Measurements from ENCODE around the gene TRPM1.

Gene TRPM1

DNA sequence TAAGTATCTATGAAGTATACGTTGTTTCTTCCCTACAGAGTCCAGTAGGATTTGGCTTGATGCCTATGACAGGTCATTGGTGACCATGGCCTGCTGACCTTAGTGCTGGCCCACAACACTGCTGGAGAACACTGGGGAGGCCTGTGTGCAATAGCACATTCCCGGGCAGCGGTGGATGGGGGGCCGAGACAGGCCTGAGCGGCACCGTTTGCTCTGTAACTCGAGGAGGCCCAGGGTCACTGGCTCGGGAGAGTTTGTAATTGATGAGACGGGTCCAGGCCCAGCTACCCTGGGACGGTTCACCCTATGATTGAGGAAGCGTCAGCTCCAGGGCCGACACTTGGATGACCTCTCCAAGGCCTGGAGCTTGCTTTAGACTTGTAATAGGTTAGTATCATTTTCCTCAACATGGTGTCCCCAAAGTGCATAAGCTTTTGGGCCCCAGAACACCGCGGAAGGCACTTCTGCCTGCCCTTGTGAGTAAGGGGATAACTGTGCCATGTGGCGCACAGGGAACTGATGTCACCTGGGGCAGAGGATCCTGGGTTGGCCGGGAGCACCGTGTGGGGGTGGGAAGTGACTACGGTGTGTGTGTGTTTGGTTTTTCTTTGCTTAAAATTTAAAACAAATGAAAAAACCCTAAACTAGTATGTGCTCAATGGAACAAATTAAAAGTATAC, 12.0 kb downstream of the TRPM1 start:
- TF ChIP-seq FOXP2 (optimal IDR thresholded peaks at IDR 0.05; ENCODE audit: borderline replicate concordance, extremely low read depth, extremely low read length, insufficient read depth) (no peak), POLR2AphosphoS5 (IDR thresholded peaks at IDR 0.05; ENCODE audit: low read depth, low read length) (no peak), SIN3A (IDR thresholded peaks at IDR 0.05; ENCODE audit: borderline replicate concordance, insufficient read depth, low read length) (no peak), TAF1 (IDR thresholded peaks at IDR 0.05; ENCODE audit: borderline replicate concordance, insufficient read depth, low read length) (no peak)
- TF ChIP-seq, protein P1, sequence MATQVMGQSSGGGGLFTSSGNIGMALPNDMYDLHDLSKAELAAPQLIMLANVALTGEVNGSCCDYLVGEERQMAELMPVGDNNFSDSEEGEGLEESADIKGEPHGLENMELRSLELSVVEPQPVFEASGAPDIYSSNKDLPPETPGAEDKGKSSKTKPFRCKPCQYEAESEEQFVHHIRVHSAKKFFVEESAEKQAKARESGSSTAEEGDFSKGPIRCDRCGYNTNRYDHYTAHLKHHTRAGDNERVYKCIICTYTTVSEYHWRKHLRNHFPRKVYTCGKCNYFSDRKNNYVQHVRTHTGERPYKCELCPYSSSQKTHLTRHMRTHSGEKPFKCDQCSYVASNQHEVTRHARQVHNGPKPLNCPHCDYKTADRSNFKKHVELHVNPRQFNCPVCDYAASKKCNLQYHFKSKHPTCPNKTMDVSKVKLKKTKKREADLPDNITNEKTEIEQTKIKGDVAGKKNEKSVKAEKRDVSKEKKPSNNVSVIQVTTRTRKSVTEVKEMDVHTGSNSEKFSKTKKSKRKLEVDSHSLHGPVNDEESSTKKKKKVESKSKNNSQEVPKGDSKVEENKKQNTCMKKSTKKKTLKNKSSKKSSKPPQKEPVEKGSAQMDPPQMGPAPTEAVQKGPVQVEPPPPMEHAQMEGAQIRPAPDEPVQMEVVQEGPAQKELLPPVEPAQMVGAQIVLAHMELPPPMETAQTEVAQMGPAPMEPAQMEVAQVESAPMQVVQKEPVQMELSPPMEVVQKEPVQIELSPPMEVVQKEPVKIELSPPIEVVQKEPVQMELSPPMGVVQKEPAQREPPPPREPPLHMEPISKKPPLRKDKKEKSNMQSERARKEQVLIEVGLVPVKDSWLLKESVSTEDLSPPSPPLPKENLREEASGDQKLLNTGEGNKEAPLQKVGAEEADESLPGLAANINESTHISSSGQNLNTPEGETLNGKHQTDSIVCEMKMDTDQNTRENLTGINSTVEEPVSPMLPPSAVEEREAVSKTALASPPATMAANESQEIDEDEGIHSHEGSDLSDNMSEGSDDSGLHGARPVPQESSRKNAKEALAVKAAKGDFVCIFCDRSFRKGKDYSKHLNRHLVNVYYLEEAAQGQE (IDR thresholded peaks at IDR 0.05; ENCODE audit: insufficient read depth in 1 of 2, low read depth in 2 of 2, low read length in 2 of 2), result no peak

DNA sequence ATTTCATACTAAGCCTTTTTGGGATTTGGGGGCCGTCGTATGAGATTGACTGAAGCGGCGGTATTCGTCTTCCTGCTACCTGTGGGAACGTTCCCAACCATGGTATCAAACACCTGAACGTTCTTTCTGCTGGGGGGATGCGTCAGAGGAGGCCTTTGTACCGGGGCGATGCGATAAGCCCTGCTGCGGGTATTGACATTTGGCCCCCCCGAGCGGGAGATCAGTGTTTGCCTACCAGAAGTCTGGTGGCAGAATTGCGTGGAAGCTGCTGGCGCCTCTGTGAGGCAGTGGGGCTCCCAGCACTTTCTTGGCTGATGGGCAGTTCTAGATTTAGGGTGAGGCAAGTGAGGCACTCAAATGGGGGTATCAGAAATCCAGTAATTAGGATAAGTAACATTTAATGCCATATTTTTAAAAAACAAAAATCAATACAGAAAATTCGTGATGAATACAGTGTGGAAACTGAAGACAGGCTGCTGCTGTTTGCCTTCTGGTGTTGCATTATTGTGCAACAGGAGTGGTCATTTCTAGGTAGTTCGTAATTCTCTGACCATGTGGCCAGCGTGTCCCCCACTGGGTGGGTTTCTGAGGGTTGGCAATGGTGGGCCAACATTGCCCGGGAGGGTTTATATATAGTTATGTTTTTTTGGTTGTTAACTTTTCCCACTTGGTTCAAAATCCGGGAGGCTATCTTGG, 12.7 kb downstream of the TRPM1 start:
- no peak for TF ChIP-seq SIN3A (IDR thresholded peaks at IDR 0.05; ENCODE audit: borderline replicate concordance, insufficient read depth, low read length)
- TF ChIP-seq TAF1 (IDR thresholded peaks at IDR 0.05; ENCODE audit: borderline replicate concordance, insufficient read depth, low read length), result no peak
- TF ChIP-seq FOXP2 (optimal IDR thresholded peaks at IDR 0.05; ENCODE audit: borderline replicate concordance, extremely low read depth, extremely low read length, insufficient read depth), result no peak
- TF ChIP-seq, protein P1 (IDR thresholded peaks at IDR 0.05; ENCODE audit: insufficient read depth in 1 of 2, low read depth in 2 of 2, low read length in 2 of 2), result no peak
- TF ChIP-seq POLR2AphosphoS5 (IDR thresholded peaks at IDR 0.05; ENCODE audit: low read depth, low read length), result no peak

DNA sequence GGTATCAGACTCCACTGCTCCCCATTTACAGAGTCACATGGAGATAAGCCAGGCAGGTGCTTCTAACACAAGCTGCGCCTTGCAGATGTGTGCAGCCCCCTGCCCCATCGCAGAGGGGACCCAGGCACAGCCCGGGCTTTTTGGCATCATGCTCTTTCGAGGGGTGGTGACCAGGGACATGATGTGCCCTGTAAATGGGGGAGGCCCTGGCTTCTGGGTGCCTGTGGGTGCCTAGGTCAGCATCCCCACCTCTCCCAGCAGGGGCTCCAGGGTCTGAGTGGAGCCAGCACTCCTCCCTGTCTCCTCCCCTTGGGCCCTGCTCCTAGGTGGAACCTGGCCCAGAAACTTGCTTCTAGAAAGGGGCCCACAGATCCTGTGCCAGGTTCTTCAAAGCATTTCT, 15.2 kb downstream of the TRPM1 start:
- no peak for TF ChIP-seq SIN3A (IDR thresholded peaks at IDR 0.05; ENCODE audit: borderline replicate concordance, insufficient read depth, low read length)
- TF ChIP-seq, protein P1 (IDR thresholded peaks at IDR 0.05; ENCODE audit: insufficient read depth in 1 of 2, low read depth in 2 of 2, low read length in 2 of 2), result no peak
- no peak for TF ChIP-seq FOXP2 (optimal IDR thresholded peaks at IDR 0.05; ENCODE audit: borderline replicate concordance, extremely low read depth, extremely low read length, insufficient read depth)
- TF ChIP-seq TAF1 (IDR thresholded peaks at IDR 0.05; ENCODE audit: borderline replicate concordance, insufficient read depth, low read length), result no peak
- TF ChIP-seq POLR2AphosphoS5 (IDR thresholded peaks at IDR 0.05; ENCODE audit: low read depth, low read length), result no peak

DNA sequence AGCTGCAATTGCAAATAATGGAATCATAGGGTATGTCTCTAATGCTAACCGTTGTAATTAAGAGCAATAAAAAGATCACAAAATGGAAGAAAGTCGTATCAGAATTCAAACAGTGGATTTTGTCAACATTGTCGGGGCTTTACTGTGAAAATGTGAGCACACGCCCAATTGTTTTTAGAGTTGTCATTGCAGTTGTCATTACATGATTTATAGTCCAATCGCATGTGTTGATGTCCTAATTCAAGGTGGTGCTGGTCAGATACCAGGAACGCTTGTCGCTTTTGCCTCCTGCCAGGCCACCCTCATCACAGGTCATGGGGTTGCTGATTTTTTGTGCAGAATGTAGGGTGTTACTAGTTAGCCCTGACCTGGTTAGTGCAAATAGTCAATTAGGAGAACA, 16.2 kb downstream of the TRPM1 start:
- TF ChIP-seq TAF1 (IDR thresholded peaks at IDR 0.05; ENCODE audit: borderline replicate concordance, insufficient read depth, low read length), result no peak
- no peak for TF ChIP-seq FOXP2 (optimal IDR thresholded peaks at IDR 0.05; ENCODE audit: borderline replicate concordance, extremely low read depth, extremely low read length, insufficient read depth)
- TF ChIP-seq, protein P1 (IDR thresholded peaks at IDR 0.05; ENCODE audit: insufficient read depth in 1 of 2, low read depth in 2 of 2, low read length in 2 of 2), result no peak
- no peak for TF ChIP-seq SIN3A (IDR thresholded peaks at IDR 0.05; ENCODE audit: borderline replicate concordance, insufficient read depth, low read length)
- TF ChIP-seq POLR2AphosphoS5 (IDR thresholded peaks at IDR 0.05; ENCODE audit: low read depth, low read length), result no peak
